Fibroblast of lung (primary cell): ENCODE measurements around the gene PEBP1. TPM values are rescaled to one million over a fixed set of nuclear protein-coding genes. Genes with fewer than 3 reads are reported as not detected.
A peak's percentile ranks its signal among the peaks of the same experiment; 100 is the strongest.

Experiments used
- DNase-seq, 2 donors: peaks; one replicate each; pipeline versions ENCODE4 v3.0.0 to v3.0.0-alpha.2; 2010; ENCODE audit warnings: low read depth in 2 of 2
- H2AFZ ChIP-seq: 2 replicates; pipeline ENCODE4 v1.5.1; 2012; ENCODE audit warnings: low read length, control low read depth, inconsistent platforms
- H3K27ac ChIP-seq: 2 replicates; pipeline ENCODE4 v1.5.1; 2011; ENCODE audit warnings: low read length, control low read depth; ENCODE audit not compliant: insufficient read depth
- H3K27me3 ChIP-seq: 2 replicates; pipeline ENCODE4 v1.5.1; 2011; ENCODE audit warnings: mild to moderate bottlenecking, low read length; ENCODE audit not compliant: control insufficient read depth, insufficient read depth
- H3K36me3 ChIP-seq: 2 replicates; pipeline ENCODE4 v1.5.1; 2011; ENCODE audit warnings: low read length; ENCODE audit not compliant: control insufficient read depth, insufficient read depth
- H3K4me1 ChIP-seq: 2 replicates; pipeline ENCODE4 v1.5.1; 2011; ENCODE audit warnings: low read length; ENCODE audit not compliant: control insufficient read depth, insufficient read depth; ENCODE audit errors: extremely low read depth
- H3K4me2 ChIP-seq: 2 replicates; pipeline ENCODE4 v1.5.1; 2011; ENCODE audit warnings: low read length, control low read depth; ENCODE audit not compliant: insufficient read depth; ENCODE audit errors: extremely low read depth
- H3K4me3 ChIP-seq, 4 experiments: fragments of 200-600 bp in 1 of 4; sonication (generic) in 1 of 4; replicated peaks in 1 of 4; 2 replicates each; pipeline ENCODE4 v1.5.1; 2011 to 2016; ENCODE audit warnings: low read length in 4 of 4, low read depth in 3 of 4, mild to moderate bottlenecking in 3 of 4, control low read depth in 2 of 4, inconsistent platforms in 1 of 4, mixed read lengths in 1 of 4; ENCODE audit not compliant: insufficient read depth in 1 of 4; ENCODE audit errors: control extremely low read depth in 1 of 4
- H3K79me2 ChIP-seq: 2 replicates; pipeline ENCODE4 v1.5.1; 2012; ENCODE audit warnings: mild to moderate bottlenecking, low read length, inconsistent platforms; ENCODE audit not compliant: control insufficient read depth, insufficient read depth
- H3K9ac ChIP-seq: 2 replicates; pipeline ENCODE4 v1.5.1; 2011; ENCODE audit warnings: mild to moderate bottlenecking, low read length, control low read depth; ENCODE audit not compliant: insufficient read depth
- H3K9me3 ChIP-seq: 2 replicates; pipeline ENCODE4 v1.5.1; 2012; ENCODE audit warnings: low read depth, low read length; ENCODE audit not compliant: control insufficient read depth, insufficient read depth
- H4K20me1 ChIP-seq: 2 replicates; pipeline ENCODE4 v1.5.1; 2011; ENCODE audit warnings: low read length; ENCODE audit not compliant: control insufficient read depth, insufficient read depth; ENCODE audit errors: extremely low read depth
- EZH2 ChIP-seq: IDR thresholded peaks from 2 replicates; pipeline ENCODE4 v1.5.1; 2012; ENCODE audit warnings: low read length, control low read depth, mild to moderate bottlenecking; ENCODE audit errors: missing control alignments
- polyA plus RNA-seq, 2 donors: library from polyadenylated mRNA; depleted of rRNA in 1 of 2; stranded (reverse) in 1 of 2; unstranded in 1 of 2; fragments of >200 nt; gene quantifications; 2 replicates each; pipeline ENCODE4 v1.2.1, GENCODE V29; 2011 to 2012; ENCODE audit warnings: missing spikeins in 1 of 2
- total RNA-seq: library from RNA; depleted of rRNA; stranded (reverse); fragments of >200 nt; gene quantifications from 2 replicates; pipeline ENCODE4 v1.2.1, GENCODE V29; 2014
- TF ChIP-seq, protein P1 (sequence below), 2 donors: IDR thresholded peaks in 1 of 2; conservative IDR thresholded peaks in 1 of 2; 1 replicate in 1 of 2; 2 replicates in 1 of 2; pipeline ENCODE4 v1.5.1; 2011 to 2012; ENCODE audit warnings: low read length in 2 of 2, control low read depth in 1 of 2, inconsistent platforms in 1 of 2, low read depth in 1 of 2, mild to moderate bottlenecking in 1 of 2

The PEBP1 gene
- total and polyA plus RNA-seq, 2 donors (not counting 1 experiment from before 2014, with no cell fraction given), result 193 to 290 TPM

DNA sequence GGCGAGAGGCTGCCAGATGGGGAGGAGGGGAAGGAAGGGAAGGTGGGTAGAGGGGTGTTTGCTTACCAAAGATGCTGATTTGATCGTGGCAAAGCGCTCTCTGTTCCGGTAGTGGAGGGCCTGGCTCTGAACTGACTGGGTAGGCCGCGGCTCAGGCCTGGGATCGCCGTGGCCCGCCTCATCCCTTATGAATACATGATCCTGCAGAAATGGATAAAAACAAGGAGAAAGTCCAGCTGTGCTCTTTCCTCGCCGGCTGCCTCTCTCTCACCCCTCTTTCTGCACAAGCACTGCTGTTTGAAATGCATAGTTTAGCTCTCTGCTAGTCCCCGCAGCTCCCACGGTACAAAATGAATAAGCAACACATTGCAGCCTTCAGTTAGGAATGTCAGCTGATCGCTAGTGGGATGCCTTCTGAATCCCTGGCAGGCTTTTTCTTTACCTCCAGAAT, 53.8 kb downstream of the PEBP1 start:
- H3K36me3 ChIP-seq, result no peaks in the 10 kb centered on the region
- H3K79me2 ChIP-seq, result peaks cover 13% of the 10 kb centered on the region
- peak overlapping the region; percentile 61 for H3K27ac ChIP-seq
- TF ChIP-seq EZH2, result no peak
- TF ChIP-seq, protein P1, sequence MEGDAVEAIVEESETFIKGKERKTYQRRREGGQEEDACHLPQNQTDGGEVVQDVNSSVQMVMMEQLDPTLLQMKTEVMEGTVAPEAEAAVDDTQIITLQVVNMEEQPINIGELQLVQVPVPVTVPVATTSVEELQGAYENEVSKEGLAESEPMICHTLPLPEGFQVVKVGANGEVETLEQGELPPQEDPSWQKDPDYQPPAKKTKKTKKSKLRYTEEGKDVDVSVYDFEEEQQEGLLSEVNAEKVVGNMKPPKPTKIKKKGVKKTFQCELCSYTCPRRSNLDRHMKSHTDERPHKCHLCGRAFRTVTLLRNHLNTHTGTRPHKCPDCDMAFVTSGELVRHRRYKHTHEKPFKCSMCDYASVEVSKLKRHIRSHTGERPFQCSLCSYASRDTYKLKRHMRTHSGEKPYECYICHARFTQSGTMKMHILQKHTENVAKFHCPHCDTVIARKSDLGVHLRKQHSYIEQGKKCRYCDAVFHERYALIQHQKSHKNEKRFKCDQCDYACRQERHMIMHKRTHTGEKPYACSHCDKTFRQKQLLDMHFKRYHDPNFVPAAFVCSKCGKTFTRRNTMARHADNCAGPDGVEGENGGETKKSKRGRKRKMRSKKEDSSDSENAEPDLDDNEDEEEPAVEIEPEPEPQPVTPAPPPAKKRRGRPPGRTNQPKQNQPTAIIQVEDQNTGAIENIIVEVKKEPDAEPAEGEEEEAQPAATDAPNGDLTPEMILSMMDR (conservative IDR thresholded peaks at IDR 0.05 in 1 of 2, IDR thresholded peaks at IDR 0.05 in 1 of 2; ENCODE audit: low read depth in 1 of 2, low read length in 2 of 2), result no peak
- peaks cover 10% of the 10 kb centered on the region for H3K4me1 ChIP-seq
- no peaks in the 10 kb centered on the region for H3K27me3 ChIP-seq
- H3K4me2 ChIP-seq, result peak overlapping the region; percentile 88
- H2AFZ ChIP-seq, result peak overlapping the region; percentile 54
- DNase-seq, result peak; percentile 72 to 86
- H4K20me1 ChIP-seq, result no peaks in the 10 kb centered on the region
- H3K9me3 ChIP-seq, result no peaks in the 10 kb centered on the region
- peak overlapping the region; percentile 7 to 67 (median 44) for H3K4me3 ChIP-seq
- peak overlapping the region; percentile 71 for H3K9ac ChIP-seq

DNA sequence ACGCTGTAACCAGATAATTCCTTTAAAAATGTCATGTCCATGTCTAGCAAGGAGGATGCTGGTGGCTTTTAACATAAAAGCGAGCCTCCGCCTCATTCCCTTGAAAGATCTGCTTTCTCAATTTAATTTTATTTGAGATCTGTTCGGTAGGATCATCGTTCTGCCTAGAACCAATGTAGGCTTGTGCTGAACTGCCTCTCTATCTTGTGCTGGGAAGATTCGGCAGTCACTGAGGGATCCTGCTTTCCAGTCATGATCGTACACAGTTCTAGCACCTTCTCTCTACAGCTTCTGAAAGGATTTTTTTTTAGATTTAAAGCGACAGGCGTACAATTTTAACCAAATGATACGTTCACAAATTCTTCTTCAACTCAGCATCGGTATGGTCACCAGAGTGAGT, 54.3 kb downstream of the PEBP1 start:
- Histone ChIP-seq H3K4me2 (peak overlapping the region; percentile 88), H4K20me1 (no peaks in the 10 kb centered on the region), H2AFZ (peak overlapping the region; percentile 52), H3K9ac (peak overlapping the region; percentile 4), H3K4me1 (peaks cover 10% of the 10 kb centered on the region), H3K27ac (peak overlapping the region; percentile 61), H3K4me3 (peak overlapping the region; percentile 7 to 67 (median 44)), H3K36me3 (peaks cover under 1% of the 10 kb centered on the region), H3K9me3 (no peaks in the 10 kb centered on the region), H3K27me3 (no peaks in the 10 kb centered on the region), H3K79me2 (peaks cover 13% of the 10 kb centered on the region)
- DNase-seq, result peak; percentile 51 to 54
- TF ChIP-seq EZH2, result no peak
- TF ChIP-seq, protein P1 (conservative IDR thresholded peaks at IDR 0.05 in 1 of 2, IDR thresholded peaks at IDR 0.05 in 1 of 2; ENCODE audit: low read depth in 1 of 2, low read length in 2 of 2), result no peak

DNA sequence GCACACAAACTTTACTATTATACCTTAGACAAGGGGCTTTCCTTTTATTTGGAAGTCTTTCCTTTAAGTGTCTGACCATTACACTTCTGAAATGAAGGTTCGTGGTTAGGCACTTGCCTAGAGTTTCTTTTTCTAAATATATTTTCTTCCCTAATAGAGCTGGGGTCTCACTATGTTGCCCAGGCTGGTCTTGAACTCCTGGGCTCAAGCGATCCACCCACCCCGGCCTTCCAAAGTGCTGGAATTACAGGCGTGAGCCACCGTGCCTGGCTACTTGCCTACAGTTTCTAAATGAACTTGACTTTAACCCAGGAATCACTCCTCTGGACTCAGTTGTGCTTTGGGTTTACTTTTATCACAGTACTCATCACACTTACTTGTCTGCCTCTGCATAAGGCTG, 57.6 kb downstream of the PEBP1 start:
- H2AFZ ChIP-seq, result no peak overlapping the region
- no peak for DNase-seq
- peaks cover 3% of the 10 kb centered on the region for H3K36me3 ChIP-seq
- H3K9ac ChIP-seq, result no peak overlapping the region
- no peak overlapping the region for H3K4me3 ChIP-seq
- TF ChIP-seq, protein P1 (conservative IDR thresholded peaks at IDR 0.05 in 1 of 2, IDR thresholded peaks at IDR 0.05 in 1 of 2; ENCODE audit: low read depth in 1 of 2, low read length in 2 of 2), result no peak
- TF ChIP-seq EZH2, result no peak
- H3K4me1 ChIP-seq, result peaks cover 4% of the 10 kb centered on the region
- H3K27ac ChIP-seq, result no peak overlapping the region
- H4K20me1 ChIP-seq, result no peaks in the 10 kb centered on the region
- H3K4me2 ChIP-seq, result no peak overlapping the region
- H3K79me2 ChIP-seq, result no peaks in the 10 kb centered on the region
- H3K9me3 ChIP-seq, result no peaks in the 10 kb centered on the region
- no peaks in the 10 kb centered on the region for H3K27me3 ChIP-seq
